ENCODE measurements around the gene KIF21A.

KIF21A gene

DNA sequence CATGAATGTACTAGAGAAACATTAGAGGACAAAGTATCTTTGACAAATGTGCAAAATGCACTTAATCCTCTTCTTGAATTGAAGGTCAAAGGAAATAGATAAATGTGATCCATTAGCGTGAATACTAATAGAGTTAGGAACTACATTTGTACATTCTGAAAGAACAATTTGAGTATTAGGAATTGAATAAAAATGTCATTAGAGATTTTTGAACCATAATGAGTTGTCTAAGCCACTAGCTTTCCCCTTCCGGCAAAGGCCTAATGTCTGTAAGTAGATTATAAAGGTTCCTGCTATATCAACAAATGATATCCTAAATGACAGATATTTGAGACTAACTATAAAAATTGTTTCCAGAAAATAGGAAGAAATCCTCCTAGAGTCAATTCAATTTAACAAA lies 59.8 kb downstream of the KIF21A start:
- no peak for DNase-seq

DNA sequence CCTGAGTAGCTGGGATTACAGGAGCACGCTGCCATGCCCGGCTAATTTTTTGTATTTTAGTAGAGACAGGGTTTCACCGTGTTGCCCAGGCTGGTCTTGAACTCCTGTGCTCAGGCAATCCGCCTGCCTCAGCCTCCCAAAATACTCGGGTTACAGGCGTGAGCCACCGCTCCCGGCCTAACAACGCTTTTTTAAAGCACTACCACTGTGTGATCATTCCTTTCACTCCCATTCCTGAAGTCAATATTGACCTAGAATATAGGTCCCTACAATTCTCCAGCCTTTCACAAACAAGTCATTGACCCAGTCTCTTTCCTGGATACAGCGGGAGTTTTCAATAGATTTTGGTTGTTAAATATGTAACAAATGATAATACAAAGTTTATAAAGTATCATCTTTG lies 62.8 kb downstream of the KIF21A start:
- DNase-seq: no peak

DNA sequence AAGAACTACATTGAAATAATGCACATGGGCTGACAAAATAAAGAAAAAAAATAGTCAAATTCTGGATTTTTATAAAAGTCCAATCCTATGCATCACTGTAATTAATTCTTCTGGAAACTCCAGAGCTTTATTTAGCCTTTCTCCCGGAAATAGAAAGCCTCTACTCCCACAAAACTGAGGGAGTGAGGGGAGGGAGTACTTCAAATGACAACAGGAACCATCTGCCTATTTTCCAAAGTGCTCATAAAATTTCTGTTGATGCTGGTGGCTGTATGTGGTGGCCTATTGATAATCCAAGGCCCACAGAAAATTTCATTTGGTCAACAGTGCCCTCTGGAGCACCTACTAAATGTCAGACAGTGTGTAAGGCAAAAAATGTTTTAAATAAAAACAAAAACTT lies 64.6 kb downstream of the KIF21A start:
- no peak for DNase-seq

DNA sequence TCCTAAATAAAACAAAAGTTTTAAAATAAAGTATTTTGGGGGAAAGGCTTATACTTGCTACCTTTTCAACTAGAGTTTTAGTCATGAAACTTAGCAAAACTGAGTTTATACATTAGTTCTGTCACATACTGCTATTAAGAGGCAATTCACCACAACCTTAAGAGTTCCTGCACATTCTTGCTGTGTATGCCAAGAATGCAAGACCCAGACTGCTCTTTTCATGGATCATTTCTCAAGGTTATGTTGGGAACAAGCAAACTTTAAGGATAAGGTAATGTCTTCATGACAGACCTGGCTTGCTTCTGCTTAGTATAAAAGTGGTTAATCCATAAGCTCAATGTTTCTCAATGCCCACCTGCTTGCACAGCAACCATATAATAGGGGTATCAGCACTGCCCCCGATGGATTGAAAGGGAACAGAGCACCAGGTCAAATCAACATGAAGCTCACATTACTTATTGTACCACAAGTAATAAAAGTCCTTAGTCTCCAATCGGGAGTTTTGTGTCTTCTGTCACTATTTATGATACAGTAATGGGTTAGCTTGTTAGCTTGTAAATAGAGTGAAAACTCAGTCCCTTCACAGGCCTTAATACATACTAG lies 67.6 kb downstream of the KIF21A start:
- DNase-seq: no peak

DNA sequence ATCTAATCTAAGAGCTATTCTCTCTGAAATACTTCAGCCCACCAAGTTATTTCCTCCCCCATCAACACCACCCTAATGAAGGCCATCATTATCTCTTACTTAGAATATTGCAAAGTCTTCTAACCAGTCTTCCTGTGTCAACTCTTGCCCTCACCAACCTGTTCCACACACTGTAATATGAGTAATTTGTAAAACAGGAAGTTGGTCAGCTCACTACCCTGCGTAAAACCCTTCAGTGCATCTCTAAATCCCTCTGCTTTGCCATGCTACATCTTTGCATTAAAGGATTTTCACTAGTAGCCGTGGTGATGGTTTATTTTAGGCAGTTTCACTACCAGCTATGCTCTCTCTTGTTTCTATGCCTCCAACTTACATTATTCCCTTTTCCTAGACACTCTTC lies 70.0 kb downstream of the KIF21A start:
- no peak for DNase-seq

DNA sequence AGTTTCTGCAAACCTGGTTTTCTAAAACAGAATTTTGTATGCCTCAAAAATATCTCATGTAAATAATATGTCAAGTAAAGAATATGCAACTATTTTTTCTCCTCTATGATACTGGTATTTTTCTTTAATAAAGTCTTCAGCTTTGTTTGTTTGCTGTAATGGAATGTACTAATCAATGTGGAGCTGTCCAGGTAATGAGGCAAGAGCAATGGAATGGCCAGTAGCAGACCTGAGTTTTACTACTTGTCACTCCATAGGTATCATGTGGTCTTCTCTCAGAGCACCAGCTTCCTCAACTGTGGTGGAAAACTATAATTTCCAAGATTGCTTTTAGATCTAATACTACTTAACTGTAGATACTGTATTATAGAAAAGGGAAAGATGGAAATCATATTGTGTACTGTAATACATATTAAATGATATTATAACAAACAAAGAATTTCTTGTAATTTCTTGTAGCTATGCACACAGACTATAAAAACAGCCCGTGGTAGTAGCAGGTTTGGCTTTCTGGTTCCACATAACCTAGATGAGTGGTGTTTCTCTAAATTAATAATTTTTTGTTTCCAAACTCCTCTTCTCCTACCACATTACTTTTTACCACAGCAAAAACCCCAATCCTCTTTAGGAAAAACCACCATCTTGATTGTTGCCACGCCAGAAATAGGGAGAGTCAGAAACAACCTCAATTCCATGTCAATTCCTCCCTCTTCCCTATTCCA lies 70.6 kb downstream of the KIF21A start:
- no peak for DNase-seq

DNA sequence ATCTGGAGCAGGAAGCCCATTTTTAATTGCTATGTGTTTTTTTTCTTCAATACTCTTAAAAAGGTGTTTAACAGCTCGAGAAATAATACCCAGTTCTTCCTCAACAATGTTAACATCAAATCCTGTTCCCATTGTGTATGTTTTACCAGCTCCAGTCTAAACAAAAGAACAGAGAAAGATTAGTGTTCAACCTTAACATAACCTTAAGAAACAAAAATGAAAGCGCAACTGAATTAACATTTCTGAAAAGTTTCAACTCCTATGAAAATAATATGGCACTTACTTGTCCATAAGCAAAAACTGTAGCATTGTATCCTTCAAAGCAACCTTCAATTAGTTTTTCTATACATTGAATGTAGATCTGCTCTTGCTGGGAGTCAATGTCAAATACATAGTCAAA lies 73.2 kb downstream of the KIF21A start:
- DNase-seq: no peak

DNA sequence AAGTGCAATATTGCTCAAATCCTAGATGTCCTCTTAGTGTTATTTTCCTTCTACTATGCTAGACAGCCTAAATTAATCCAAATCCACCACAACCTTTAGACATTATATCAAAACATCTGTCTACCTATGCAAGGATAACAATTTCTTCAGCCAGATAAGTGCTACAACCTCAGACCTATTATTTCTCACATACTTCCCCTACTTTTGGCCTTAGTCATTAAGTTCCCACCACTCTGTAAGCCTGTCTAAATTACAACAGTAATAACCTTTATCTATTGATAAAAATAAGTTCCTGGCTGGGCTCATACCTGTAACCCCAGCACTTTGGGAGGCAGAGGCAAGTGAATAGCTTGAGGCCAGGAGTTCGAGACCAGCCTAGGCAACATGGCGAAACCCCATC lies 74.0 kb downstream of the KIF21A start:
- no peak for DNase-seq

DNA sequence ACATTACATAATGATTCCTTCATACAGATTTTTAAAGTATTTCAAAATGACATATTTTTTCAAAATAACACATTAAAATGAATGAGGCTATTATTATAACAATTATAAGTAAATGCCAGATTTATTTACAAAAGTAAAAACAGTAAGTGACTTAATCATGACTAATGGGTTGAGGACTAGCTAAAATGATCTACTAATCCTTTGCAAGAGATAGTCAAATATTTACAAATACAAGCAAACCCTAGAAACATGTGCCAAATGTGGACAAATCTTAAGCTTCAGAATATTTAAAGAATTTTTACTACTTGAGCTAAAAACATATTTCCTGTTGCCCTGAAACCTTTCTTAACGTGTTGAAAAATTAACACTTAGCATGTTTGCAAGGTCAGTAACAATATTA lies 74.8 kb downstream of the KIF21A start:
- no peak for DNase-seq

DNA sequence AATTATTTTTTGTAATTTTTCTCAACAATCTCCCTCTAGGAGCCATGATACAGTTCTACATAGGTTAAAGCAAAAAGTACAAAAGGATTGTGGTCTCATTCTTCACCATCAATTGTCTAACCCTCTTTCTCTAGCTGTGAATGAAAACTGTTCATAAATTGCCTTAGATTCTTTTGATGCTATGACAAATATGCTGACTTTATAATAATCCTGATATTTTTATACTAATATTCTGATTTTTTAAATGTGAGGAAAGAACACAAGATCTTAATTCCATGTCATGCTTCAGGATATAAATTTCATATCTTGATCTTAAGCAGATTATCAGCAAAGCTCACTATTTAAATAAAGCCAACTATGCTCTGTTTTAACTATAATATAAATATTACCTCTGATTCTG lies 75.4 kb downstream of the KIF21A start:
- DNase-seq: no peak

DNA sequence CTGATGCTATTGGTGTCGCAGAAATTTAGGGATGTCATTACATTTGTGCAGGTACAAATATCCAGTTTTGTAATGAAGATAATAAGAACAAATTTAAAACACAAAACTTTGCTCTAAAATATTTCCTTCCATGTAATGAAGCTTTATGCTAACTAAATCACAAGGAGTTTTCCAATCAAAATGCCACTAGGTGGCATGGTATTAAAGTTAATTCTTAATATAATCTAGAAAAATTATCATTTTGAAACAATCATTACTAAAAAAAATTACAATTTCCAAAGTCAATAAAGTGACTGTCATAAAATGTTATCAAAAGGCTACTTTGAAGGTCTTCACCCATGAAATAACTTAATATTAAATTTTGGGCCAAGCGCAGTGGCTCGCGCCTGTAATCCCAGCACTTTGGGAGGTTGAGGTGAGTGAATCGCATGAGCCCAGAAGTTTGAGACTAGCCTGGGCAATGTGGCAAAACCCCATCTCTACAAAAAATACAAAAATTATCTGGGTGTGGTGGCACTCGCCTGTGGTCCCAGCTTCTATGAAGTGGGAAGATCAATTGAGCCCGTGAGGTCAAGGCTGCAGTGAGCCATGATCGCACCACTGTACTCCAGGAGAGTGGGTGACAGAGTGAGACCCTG lies 77.4 kb downstream of the KIF21A start:
- DNase-seq: no peak

DNA sequence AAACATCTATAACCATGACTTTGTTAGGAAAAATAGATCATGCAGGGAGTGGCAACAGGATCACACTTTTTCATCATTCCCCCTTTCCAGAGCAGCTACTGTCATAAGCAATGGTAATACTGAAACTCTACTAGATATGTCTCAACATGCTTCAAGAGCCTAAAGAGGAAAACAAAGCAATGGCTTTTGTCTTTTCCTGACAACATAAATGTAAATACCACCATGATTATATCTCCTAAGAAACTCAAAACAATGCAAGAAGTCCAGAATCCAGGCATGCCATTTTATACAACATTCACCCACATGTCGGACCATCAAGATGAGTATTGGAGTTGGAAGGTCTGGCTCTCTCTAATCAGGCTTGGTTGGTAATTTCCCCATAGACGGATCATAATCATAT lies 78.7 kb downstream of the KIF21A start:
- no peak for DNase-seq

DNA sequence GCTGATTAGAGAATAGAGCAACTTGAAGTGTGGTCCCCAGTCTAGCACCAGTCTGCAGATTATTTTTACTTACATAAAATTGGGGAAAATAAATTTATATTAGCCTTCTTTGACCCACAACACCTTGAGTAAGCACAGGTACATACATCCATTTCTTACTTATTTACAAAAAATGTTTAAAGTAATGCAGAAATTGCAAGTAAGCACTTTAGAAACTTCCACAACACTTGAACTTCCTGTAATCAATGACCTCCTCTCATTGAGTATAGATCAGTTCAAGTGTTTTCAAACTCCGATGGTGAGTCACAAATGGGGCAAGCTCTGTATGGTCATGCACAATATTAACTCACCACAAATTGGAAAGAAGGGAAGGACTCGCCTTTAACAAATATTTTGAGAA lies 83.3 kb downstream of the KIF21A start:
- DNase-seq: no peak

DNA sequence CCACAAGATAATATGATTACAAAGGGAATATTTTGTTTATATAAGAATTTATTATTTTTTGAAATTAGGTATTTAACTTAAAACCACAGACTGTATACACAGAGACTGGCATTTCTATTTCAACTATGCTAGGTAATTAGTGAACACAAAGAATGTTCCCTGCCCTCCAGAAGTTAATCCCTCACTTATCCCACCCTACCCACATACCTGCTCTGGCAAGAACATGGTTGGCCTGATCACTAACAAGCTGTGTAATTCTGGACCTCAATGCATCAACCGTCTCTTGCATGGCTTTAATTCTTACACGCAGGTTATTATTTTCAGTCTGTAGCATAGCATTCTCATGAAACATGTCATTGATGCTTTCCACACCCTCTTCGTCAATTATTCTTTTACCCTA lies 85.9 kb downstream of the KIF21A start:
- DNase-seq: no peak

DNA sequence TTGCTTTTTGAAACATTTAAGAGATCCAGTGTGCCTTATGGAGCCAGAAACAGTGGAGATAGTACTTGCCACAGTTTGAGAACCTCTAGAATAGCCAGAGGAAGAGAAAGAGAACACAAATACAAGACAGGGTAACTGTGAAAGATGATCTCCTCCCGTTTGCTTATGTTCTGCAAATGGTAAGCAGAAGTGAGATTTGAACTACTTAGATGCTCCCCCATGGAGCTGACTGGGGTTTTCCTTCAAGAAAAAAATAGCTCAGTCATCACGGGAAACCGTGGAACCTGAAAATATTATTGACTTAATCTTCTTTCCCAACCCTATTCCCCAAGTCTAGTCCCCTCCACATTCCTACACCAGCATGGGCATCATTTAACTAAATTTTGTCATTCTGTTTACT lies 87.1 kb downstream of the KIF21A start:
- DNase-seq: no peak

DNA sequence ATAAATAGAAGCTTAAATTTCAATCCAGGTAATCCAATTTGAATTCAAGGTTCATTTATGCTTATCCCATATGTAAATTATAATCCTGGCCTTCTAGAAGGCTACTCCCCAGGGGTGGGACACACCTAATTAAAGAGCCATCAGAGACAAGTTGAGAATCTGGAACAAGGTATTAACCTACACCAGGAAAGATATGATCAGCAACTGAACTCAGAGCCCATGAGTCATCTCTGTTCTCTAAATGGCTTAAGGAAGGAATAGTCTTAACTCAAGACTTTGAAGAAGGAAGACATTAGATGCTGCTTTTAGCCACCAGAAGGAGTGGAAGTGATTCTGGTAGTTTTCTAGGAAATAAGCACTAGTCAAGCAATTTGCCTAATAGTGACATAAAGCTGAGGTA lies 88.0 kb downstream of the KIF21A start:
- DNase-seq: no peak

DNA sequence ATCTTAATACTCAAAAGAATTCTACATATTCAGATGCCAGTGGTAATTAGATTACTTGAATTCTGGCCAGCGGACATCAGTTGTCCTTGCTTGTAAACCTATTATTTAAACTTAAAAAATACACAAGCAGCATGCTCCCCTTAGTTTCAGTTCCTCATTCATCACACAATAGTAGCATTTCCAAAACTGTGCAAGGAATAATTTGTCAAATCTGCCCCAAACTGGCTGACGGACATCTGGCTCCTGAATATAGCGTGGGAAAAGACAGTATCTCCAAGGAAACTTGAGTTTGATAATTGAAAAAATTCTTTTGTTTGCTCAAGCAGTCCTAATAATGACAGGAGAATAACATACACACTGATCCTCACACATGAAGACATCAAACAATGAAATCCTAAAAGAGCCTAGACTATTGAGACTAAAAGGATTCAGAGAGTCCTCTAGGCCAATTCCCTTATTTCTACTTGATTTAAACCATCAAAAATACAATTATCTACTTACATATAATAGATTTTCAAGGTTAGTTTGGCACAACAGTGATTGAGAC lies 90.4 kb downstream of the KIF21A start:
- no peak for DNase-seq

DNA sequence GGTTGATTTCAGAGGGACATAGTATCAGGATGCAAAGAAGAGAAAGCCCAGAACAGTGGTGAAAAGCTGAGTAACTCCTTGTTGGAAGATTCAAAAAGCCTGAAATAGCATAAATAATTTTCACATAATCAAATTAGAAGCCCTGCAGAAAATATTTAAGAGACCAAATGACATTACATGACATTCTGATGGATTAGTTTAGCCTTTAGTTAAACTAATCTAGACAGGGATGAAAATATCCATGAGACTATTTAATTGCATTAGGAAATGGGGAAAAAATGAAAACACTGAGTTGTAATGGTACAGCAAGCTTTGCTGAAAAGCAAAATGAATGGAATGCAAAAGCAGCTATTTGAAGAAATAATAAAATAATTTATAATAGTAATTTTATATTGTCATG lies 91.8 kb downstream of the KIF21A start:
- DNase-seq: no peak

DNA sequence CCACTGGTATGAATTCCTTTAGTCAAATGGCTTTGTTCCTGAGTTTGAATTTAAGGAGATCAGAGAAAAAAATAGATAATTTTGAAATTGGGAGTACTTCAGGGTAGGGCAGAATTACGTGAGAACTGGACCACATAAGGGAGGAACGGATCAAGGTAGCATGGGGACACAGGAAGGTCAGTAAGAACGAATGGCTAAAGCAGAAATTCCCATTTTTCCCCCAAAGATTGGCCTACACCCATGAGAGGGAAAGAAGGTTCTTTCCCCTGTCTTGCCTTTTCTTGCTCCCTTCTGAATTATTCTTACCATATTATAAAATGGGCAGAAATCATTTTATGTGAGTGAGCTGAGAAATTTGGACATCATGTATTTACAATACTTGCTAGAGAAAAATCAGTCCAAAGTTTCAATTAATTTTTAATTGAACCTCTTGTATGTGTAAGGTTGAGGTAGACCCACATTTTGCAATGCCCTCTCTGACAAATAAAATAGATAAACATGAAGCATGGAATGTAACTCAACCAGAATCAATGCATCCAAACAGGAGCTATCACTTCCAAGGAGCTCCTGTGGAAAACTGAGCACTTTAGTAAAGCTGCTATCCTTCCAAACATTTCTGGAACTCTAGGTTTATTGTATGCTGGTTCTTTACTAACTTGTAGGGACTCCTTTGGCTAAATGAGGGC lies 93.8 kb downstream of the KIF21A start:
- no peak for DNase-seq

DNA sequence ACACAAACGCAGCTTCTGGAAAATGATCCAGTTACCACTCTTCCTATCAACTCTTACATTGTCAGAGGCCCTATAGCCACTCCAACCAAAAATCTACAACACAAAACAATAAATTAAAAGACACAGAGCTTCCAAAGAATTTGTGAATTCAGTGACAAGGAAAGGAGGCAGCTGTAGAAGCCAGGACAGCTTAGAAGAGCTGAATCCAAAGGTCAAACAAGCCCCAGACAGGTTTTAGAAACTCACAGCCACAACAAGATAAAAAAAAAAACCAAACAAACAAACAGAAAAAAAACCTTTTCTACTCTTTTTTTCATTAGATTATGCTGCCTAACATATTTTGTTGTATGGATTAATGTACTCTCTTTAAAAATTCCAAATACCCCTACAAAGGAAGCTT lies 94.4 kb downstream of the KIF21A start:
- DNase-seq: no peak

DNA sequence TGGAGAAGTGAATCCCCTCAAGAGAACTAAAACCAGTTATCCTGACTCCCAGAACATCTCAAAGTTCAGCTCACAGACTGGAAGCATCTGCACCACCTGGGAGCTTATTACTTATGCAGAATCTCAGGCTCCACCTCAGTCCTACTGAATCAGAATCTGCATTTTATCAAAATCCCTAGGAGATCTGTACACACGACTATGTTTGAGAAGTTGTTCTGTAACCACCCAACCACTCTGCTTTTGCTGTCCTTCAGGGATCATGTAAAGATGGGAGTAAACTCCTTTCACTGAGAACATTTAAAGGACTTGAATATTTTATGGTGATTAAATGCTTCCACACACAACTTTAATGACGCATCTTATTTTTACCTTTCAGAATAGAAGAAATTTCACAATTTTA lies 98.0 kb downstream of the KIF21A start:
- no peak for DNase-seq

DNA sequence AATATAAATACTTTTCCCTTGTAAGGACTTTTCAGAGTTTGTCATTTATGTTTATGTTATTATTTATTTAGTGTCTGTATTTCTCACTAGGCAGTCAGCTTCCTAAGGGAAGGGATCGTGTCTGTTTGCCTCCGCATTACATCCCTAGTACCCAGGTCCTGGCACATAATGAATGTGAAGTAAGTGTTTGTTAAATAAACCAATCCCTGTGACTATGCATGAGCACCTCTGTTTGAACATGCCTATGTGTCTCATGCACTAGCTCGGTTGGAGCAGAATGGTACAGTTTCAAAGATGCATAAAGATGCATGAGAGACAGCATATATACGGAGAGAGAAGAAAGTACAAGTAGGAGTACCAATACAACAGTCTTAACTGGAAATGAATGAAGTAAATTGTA lies 99.3 kb downstream of the KIF21A start:
- no peak for DNase-seq

DNA sequence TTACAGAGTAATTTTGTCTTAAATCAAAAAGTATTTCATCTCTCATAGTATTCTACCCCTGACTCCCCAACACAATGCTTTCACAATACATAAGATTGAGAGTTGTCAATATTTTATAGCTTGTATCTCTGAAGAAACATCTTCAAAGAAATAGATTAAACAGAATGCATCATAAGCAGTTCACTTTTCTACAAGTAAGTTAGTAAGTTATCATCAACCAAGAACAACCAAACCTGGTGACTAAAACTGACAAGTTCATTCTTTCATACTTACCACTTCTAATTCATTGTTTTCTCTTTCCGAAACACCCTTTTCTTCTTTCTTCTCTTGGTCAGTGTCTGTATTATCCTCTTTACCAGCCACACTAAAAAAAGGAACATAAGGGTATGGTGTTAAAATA lies 101.2 kb downstream of the KIF21A start:
- DNase-seq: no peak

DNA sequence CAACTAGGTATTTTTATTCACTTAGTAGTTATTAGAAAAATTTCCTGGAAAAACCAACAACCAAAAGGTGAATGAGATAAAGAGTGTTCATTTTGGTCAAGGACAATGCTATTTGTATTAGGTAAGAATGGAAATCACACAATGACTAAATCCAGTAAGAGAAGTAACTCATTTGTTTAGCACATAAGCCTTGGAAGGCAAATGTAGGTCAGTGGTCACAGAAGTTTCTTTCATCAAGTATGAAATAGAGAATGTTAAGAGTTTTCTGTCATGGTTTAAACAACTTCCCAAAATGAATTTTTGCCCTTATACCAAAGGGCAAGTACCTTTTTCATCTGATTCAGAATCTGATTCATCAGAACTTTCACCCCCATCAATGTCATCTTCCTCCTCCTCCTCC lies 101.7 kb downstream of the KIF21A start:
- no peak for DNase-seq
